HG03521 (cell line): ENCODE data around the gene FRMD4A.

Experiments
- ATAC-seq: cut with Tn5 transposase; IDR thresholded peaks from one replicate; pipeline ENCODE4 v1.9.1; 2021; ENCODE audit warnings: mild to moderate bottlenecking, moderate library complexity; ENCODE audit not compliant: unreplicated experiment

FRMD4A gene

DNA sequence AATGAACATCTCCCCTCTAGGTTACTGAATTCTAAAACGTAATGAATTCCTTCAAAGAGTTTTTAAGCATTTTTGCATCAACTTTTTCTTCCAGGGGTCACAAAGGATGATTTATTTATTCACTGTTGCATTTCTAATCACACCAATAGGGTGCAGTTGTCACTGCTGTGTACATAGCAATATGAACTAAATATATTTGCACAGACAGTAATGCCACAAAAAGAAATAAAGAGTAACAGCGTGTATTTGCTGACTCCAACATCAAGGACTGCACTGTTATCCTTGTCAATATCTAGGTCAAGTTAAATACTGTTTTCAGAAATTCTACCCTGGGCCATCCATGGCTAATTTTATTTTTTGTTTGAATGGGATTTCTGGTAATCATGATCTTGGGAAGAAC is 138.0 kb downstream of the FRMD4A start:
- ATAC-seq = no peak

GRCh38 chr10:14191871-14192270 is 138.9 kb downstream of the FRMD4A start:
- ATAC-seq = no peak

GRCh38 chr10:14191407-14191806 is 139.3 kb downstream of the FRMD4A start:
- ATAC-seq = no peak

DNA sequence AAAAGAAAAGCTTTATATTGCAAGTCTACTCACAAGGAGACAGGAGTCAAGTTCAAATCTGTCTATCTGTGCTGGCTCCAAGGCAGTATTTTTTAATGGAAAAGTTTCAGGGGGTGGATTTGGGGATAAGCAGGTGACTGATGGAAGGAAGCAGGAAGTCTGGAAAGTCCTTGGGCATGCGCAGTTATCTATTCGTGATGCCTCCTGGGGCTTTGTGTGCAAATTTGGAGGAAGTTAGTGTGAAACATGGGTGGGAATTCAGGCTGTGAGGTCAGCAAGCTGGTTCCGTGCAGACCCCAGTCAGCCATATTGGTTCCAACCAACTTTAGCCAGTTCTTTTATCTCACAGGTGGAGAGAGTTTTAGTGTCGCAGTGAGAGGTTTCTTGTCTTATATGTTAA is 140.0 kb downstream of the FRMD4A start:
- no peak for ATAC-seq

DNA sequence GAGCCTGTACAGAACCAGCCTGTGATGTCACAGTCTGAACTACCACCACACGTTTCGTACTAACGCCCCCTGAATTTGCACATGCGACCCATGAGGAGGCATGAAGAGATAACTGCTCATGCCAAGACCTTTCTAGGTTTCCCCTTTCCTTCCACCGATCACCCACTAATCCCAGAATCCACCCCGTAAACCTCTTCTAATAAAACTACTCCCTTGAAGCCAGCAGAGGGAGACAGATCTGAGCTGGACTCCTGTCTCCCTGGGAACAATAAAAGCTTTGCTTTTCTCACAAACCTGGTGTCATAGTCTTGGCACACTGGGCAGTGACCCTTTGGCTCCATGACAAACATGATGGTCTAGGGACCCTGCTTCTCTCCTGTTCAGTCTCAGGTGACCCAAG is 144.5 kb downstream of the FRMD4A start:
- ATAC-seq = no peak

DNA sequence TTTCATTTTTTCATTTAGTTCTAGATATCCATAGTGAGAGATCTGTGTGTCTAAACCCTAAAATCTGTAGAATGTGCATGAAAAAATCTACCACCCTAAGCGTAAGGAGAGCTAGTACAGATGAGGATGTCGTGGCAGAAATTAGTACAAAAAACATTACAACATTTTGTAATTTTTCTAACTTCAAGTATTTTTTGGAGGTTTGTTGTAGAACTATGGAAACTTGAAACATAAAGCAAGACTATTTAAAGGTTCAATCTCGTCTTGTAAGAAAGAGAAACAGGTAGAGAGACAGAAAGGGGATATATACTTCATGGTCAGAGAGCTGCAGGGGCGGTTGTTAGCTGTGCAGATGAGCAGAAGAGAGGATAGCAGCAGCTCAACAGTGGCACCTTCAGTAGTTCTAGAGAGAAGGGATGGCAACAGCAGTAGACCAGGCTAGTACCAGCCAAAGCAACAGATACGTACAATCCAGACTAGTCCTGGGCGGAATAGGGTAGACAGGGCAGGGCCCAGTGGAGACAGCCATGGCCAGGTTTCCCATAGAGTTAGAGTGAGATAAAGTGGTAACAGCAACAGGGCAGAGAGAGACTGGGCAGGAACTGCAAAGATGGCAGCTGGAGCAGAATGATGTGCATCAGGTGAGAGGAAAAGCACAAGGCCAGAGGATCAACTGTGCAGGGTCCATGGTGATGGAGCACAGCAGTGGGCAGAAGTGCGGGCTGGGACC is 145.2 kb downstream of the FRMD4A start:
- ATAC-seq = peak; percentile 74

GRCh38 chr10:14184841-14185315 is 145.8 kb downstream of the FRMD4A start:
- peak; percentile 57 for ATAC-seq

DNA sequence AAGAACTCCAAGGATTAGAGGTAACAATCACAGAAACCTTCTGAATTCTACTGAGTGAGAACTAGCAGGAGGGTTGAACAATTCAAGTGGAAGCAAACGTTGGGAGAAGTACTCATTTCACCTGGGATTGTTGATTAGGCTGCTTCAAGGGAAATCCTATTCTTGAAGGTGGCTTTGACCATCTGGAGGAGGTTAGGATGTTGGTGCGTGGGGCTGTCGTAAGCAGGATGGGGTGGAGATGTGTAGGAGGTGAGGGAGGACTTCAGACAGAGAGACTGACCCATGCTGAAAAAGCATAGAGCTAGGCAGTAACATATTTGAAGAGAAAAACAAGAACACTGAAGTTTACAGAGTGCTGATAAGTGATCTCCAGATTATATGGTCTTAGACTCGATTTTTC is 147.9 kb downstream of the FRMD4A start:
- ATAC-seq = no peak

- no peak for ATAC-seq
Measured at GRCh38 chr10:14181567-14181936, 149.2 kb downstream of the FRMD4A start.

DNA sequence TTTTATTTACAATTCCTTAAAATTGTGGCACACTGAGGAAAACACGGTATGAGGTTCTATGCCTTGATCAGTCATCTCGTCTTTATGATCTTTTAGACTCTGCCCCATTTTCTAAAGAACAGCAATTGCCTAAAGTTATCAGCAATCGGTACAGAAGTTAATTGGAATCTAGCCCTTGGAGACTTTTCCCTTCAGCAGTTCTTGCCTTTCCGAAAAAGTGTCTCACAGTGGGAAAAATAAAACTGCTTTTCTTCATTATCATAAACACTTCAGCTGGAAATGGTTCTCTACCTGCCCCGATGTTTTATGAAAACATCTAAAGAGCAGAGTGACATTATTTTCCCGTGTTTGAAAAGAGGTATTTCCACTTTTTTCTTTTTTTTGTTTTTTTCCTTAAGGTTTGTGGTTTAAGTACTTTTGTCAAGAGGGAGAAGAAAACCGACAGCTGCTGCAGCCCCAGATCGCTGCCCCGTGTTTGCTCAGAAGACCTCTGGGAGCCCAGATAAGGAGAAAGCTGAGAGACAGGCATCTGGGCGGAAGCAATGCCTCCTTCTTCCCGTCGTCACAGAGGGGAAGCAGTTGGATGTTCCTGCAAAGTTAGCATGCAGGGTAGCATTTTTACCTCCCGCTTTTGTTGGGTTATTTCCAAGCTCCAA is 149.7 kb downstream of the FRMD4A start:
- no peak for ATAC-seq

DNA sequence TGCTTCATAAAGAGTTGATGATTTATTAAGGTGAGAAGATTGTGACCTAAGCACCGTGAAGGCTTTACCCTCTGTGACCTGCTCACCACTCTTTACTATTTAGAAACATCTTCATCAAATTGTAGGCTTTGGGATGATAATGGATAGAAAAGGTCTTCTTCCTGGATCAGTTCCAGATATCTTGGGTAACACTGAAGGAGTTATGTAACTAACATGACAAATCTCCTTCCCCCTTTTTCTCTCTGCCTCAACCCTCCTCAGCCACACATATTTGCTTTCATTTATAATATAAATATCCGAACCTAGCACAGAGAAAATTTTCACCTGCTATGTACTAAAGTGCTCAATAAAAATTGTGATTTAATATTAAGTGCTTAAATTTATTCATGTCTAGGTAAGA is 151.5 kb downstream of the FRMD4A start:
- ATAC-seq = no peak

- no peak for ATAC-seq
Measured at GRCh38 chr10:14173706-14174594, 156.8 kb downstream of the FRMD4A start.

DNA sequence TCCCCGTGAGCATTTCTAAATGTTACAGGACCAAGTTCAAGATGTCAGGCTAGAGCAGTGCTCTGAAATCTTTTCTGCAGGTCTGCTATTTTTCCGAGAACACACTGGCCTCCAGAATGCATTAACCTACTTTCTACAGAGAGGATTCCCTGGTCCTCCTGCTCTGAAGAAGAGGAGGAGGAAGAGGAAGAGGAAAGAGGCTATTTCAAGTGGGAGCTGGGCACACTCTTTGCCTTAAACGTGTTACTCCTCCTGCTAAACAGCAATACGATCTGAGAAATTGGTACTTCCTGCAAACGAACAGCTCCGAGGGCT is 157.4 kb downstream of the FRMD4A start:
- no peak for ATAC-seq

GRCh38 chr10:14172336-14172950 is 158.3 kb downstream of the FRMD4A start:
- no peak for ATAC-seq

GRCh38 chr10:14171336-14171735 is 159.4 kb downstream of the FRMD4A start:
- no peak for ATAC-seq

GRCh38 chr10:14163377-14164086 is 167.2 kb downstream of the FRMD4A start:
- ATAC-seq = no peak

DNA sequence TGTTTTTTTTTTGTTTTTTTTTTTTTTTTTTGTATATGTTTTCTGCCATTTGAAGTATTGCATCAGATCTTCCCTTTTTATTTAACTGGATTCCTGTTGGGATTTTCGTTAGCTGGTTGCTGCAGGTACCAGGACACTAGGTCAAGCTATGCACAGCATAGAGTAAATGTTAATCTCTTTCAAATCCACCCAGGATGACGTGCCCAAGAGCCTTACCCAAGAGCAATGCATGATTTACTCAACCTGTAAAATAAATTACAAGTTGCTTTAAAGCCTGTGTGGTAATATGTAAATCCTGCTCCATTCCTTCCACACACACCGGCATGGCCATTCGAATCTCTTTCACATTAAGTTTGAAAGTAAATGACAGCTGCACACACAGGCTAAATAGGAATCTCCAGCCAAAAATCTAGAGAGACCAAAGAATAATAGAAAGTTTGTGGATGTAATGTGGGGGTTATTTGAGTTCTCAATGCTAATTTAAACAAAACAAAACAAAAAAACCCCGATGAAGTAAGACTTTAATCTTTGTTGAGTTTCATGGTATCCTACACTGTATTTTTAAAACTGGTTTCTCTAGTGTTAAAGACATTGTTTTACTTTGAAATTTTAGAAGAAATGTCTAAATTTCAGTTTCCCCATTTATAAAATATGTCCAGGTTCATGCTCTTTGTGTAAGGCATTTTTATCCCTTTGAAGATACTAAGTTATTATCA is 167.9 kb downstream of the FRMD4A start:
- no peak for ATAC-seq

DNA sequence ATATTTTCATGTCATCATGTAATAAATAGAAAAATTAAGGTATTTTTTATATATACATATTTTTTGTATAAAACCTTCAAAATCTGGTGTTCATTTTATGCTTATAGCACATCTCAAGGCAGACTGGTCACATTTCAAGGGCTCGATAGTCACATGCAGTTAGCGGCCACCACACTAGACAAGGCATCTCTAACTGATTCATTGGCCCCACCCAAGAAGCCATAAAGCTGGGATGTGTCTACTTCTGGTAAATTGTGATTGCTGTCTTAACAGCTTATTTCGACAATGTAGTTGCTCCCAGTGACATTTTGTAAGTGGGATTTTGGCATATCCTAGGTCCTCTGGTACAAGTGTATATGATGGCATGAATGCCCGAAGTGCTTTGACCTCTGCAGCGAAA is 168.7 kb downstream of the FRMD4A start:
- ATAC-seq = no peak

- no peak for ATAC-seq
Measured at GRCh38 chr10:14160299-14160698, 170.4 kb downstream of the FRMD4A start.

- ATAC-seq = no peak
Measured at GRCh38 chr10:14158575-14158974, 172.1 kb downstream of the FRMD4A start.
